ENCODE data around the gene AFF2.

DNA sequence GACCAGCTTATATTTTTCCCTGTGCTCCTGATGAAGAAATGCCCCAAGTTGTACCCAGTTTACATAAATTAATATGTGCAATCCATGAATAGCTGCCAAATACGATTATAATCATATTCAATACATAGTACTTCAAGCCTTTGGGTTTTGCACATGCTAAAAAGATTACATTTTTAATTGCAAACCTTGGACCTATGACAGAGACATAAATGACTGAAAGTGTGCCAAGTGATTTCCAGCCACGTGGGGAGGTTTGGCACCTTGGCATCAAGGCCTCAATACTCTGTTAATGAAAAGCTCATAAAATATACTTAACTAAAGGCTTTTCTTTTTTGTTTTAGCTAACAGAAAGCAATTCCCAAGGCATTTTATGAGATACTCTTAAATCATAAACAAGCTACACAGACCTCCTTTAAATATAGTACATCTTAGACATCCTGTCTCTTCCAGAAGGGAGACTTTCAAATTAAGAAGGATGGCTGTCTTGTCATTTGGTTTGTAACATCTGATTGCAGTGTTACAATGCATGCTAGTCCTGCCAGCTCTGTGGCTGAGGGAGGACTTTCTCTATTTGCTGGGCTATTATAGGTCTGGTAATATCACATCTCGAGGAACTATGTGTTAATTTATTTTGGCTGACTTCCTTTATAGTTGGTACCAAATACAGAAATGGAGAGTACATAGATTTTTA is 404.1 kb downstream of the AFF2 start:
- TF ChIP-seq, protein P1, sequence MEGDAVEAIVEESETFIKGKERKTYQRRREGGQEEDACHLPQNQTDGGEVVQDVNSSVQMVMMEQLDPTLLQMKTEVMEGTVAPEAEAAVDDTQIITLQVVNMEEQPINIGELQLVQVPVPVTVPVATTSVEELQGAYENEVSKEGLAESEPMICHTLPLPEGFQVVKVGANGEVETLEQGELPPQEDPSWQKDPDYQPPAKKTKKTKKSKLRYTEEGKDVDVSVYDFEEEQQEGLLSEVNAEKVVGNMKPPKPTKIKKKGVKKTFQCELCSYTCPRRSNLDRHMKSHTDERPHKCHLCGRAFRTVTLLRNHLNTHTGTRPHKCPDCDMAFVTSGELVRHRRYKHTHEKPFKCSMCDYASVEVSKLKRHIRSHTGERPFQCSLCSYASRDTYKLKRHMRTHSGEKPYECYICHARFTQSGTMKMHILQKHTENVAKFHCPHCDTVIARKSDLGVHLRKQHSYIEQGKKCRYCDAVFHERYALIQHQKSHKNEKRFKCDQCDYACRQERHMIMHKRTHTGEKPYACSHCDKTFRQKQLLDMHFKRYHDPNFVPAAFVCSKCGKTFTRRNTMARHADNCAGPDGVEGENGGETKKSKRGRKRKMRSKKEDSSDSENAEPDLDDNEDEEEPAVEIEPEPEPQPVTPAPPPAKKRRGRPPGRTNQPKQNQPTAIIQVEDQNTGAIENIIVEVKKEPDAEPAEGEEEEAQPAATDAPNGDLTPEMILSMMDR (IDR thresholded peaks at IDR 0.05) = no peak
- no peak for TF ChIP-seq POLR2A (IDR thresholded peaks at IDR 0.05)
